Right lobe of liver (tissue), 6 donors: ENCODE data around the gene C11orf54. TPM values are rescaled to one million over a fixed set of nuclear protein-coding genes. Genes with fewer than 3 reads are reported as not detected.
A peak's percentile ranks its signal among the peaks of the same experiment; 100 is the strongest.

ENCODE experiments used
- ATAC-seq, 4 donors: fragments of 200-7000 bp; cut with Tn5 transposase; one replicate each; pipeline ENCODE4 v1.9.1; 2020; ENCODE audit warnings: mild to moderate bottlenecking in 4 of 4, moderate library complexity in 4 of 4
- DNase-seq, 3 donors: peaks; one replicate each; pipeline ENCODE4 v3.0.0-alpha.2; 2020
- H3K27ac ChIP-seq, 3 donors: fragments of 200-600 bp; one replicate each; pipeline ENCODE4 v1.8.0; 2022
- H3K27me3 ChIP-seq, 2 donors: fragments of 200-600 bp; one replicate each; pipeline ENCODE4 v1.8.0; 2022
- H3K36me3 ChIP-seq, 4 donors: fragments of 200-600 bp; sonication (generic) in 1 of 4; one replicate each; pipeline versions ENCODE4 v1.5.1 to v1.8.0; 2017 to 2022; ENCODE audit warnings: control low read depth in 1 of 4
- H3K4me1 ChIP-seq, 4 donors: fragments of 200-600 bp; sonication (generic) in 1 of 4; one replicate each; pipeline versions ENCODE4 v1.5.1 to v1.8.0; 2017 to 2022; ENCODE audit warnings: control low read depth in 1 of 4
- H3K4me3 ChIP-seq, 3 donors: fragments of 200-600 bp; one replicate each; pipeline ENCODE4 v1.8.0; 2022
- H3K9me3 ChIP-seq, 4 donors: fragments of 200-600 bp; sonication (generic) in 1 of 4; one replicate each; pipeline versions ENCODE4 v1.5.1 to v1.8.0; 2017 to 2022; ENCODE audit warnings: control low read depth in 1 of 4
- POLR2A ChIP-seq: fragments of 450-650 bp; IDR thresholded peaks from one replicate; pipeline ENCODE4 v1.6.1; 2017; ENCODE audit warnings: antibody characterized with exemption, mild to moderate bottlenecking
- WGBS: methylation state at CpG from one replicate; pipeline ENCODE4 v1.1.6; 2018; ENCODE audit warnings: low coverage, low lambda C conversion rate; ENCODE audit not compliant: insufficient coverage; ENCODE audit errors: missing lambda C conversion rate; 5-methylcytosine and 5-hydroxymethylcytosine counted together
- intact Hi-C, 2 donors: fragments of 100-400 bp; cut with DNase I; formaldehyde crosslinking; loops; one replicate each; pipeline versions ENCODE4 v1.11.2 to v1.14.1; 2022
- total RNA-seq, 6 experiments: library from RNA; depleted of rRNA in 2 of 6; stranded (reverse); fragments of >200 nt in 2 of 6; fragmentation: NEBNext Ultra II Directional in 3 of 6; extraction: Animal tissue kit (Norgen Biotek cat#: 25700) in 3 of 6; gene quantifications; one replicate each; pipeline versions ENCODE4 v1.1.0 to v1.2.4, GENCODE V29; 2016 to 2023
- TF ChIP-seq, protein P1 (sequence below), 4 donors: fragments of 200-600 bp in 3 of 4; fragments of 450-650 bp in 1 of 4; IDR thresholded peaks; one replicate each; pipeline versions ENCODE4 v1.5.1 to v1.8.0; 2016 to 2022; ENCODE audit warnings: antibody characterized with exemption in 4 of 4, mild to moderate bottlenecking in 2 of 4
- donor health status: DM: no; HTN: yes; CAD: no.
- donor health status: DM: no; HTN: no; CAD: no.
- donor health status: DM: no; HTN: no; CAD: no.
- donor health status: DM: no; HTN: yes; CAD: no.
- donor health status: DM: no; HTN: yes; CAD: no.

The C11orf54 gene
- total RNA-seq, 6 experiments from 2014 or later: 79.9 to 204 (median 124) TPM

- 57% methylated on average over 4 of the region's 4 CpGs for WGBS
- intact Hi-C loops: no loop called here
- ATAC-seq (peak in 3 of 4 donors; percentile 22 to 38 (median 28)), DNase-seq (no peak)
- peaks cover 0 to 6% (median 1%) of the 10 kb centered on the region in 4 donors for H3K36me3 ChIP-seq
- H3K4me1 ChIP-seq: no peaks in the 10 kb centered on the region
- no peaks in the 10 kb centered on the region for H3K9me3 ChIP-seq
- H3K27ac ChIP-seq: no peak overlapping the region
- H3K27me3 ChIP-seq: no peaks in the 10 kb centered on the region
- TF ChIP-seq, protein P1, sequence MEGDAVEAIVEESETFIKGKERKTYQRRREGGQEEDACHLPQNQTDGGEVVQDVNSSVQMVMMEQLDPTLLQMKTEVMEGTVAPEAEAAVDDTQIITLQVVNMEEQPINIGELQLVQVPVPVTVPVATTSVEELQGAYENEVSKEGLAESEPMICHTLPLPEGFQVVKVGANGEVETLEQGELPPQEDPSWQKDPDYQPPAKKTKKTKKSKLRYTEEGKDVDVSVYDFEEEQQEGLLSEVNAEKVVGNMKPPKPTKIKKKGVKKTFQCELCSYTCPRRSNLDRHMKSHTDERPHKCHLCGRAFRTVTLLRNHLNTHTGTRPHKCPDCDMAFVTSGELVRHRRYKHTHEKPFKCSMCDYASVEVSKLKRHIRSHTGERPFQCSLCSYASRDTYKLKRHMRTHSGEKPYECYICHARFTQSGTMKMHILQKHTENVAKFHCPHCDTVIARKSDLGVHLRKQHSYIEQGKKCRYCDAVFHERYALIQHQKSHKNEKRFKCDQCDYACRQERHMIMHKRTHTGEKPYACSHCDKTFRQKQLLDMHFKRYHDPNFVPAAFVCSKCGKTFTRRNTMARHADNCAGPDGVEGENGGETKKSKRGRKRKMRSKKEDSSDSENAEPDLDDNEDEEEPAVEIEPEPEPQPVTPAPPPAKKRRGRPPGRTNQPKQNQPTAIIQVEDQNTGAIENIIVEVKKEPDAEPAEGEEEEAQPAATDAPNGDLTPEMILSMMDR (IDR thresholded peaks at IDR 0.05): no peak
- TF ChIP-seq POLR2A: no peak
- no peak overlapping the region for H3K4me3 ChIP-seq
These were observed 23.4 kb upstream of the C11orf54 start for GRCh38 chr11:93718057-93718563.

- 88% methylated on average over 2 of the region's 4 CpGs for WGBS
- H3K36me3 ChIP-seq: peaks cover 0 to 6% (median 3%) of the 10 kb centered on the region in 4 donors
- no peak overlapping the region for H3K4me3 ChIP-seq
- ATAC-seq: no peak
- TF ChIP-seq, protein P1 (IDR thresholded peaks at IDR 0.05): no peak
- TF ChIP-seq POLR2A: no peak
- intact Hi-C loops: no loop called here
- no peaks in the 10 kb centered on the region for H3K9me3 ChIP-seq
- H3K27ac ChIP-seq: no peak overlapping the region
- no peak for DNase-seq
- H3K4me1 ChIP-seq: no peaks in the 10 kb centered on the region
- no peaks in the 10 kb centered on the region for H3K27me3 ChIP-seq
These were observed 22.2 kb upstream of the C11orf54 start for GRCh38 chr11:93719310-93719709.

DNA sequence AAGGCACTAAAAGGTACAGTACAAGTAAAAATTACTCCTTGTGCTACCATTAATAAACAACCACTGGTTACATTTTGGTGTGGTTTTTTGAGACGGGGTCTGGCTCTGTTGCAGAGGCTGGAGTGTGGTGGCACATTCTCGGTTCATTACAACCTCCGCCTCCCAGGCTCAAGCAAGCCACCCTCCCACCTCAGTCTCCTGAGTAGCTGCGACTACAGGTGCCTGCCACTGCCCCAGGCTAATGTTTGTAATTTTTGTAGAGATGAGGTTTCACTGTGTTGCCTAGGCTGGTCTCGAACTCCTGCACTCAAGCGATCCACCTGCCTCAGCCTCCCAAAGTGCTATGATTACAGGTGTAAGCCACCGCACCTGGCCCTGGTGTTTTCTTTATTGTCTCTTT is 20.9 kb upstream of the C11orf54 start:
- Histone ChIP-seq H3K36me3 (peaks cover 0 to 7% (median 3%) of the 10 kb centered on the region in 4 donors), H3K4me1 (no peaks in the 10 kb centered on the region), H3K4me3 (no peak overlapping the region), H3K27ac (no peak overlapping the region), H3K9me3 (no peaks in the 10 kb centered on the region), H3K27me3 (no peaks in the 10 kb centered on the region)
- 96% methylated on average over 4 of the region's 7 CpGs for WGBS
- ATAC-seq (no peak), DNase-seq (no peak)
- intact Hi-C loops: no loop called here
- TF ChIP-seq, protein P1 (IDR thresholded peaks at IDR 0.05): no peak

GRCh38 chr11:93724089-93724488 is 17.4 kb upstream of the C11orf54 start:
- Histone ChIP-seq H3K27me3 (no peaks in the 10 kb centered on the region), H3K36me3 (peaks cover 0 to 32% (median 15%) of the 10 kb centered on the region in 4 donors)

More at GRCh38 chr11:93724089-93724488, 17.4 kb upstream of the C11orf54 start:
- intact Hi-C loops: no loop called here
- no peaks in the 10 kb centered on the region for H3K4me1 ChIP-seq
- DNase-seq: no peak
- ATAC-seq: no peak
- TF ChIP-seq POLR2A: no peak
- TF ChIP-seq, protein P1 (IDR thresholded peaks at IDR 0.05): no peak
- no peak overlapping the region for H3K27ac ChIP-seq
- 82% methylated on average over 1 of the region's 1 CpG for WGBS
- H3K4me3 ChIP-seq: no peak overlapping the region
- H3K9me3 ChIP-seq: no peaks in the 10 kb centered on the region
